HG02610 (cell line): ENCODE results near the gene DHRS1.

Experiments used
- ATAC-seq: cut with Tn5 transposase; IDR thresholded peaks from one replicate; pipeline ENCODE4 v1.9.1; 2021; ENCODE audit warnings: mild to moderate bottlenecking, moderate library complexity; ENCODE audit not compliant: unreplicated experiment

The DHRS1 gene

GRCh38 chr14:24299255-24300191 lies at the start of gene DHRS1, which contains the start of gene NOP9:
Gene DHRS1, minus strand, starts transcription at chr14:24299780. Its CDS starts 674 bp downstream, at chr14:24299106.
Gene NOP9, plus strand, starts transcription at chr14:24299850. Its CDS starts 105 bp downstream, at chr14:24299955.
- peak; percentile 52 for ATAC-seq

GRCh38 chr14:24348186-24348585 lies 48.6 kb upstream of the DHRS1 start:
- no peak for ATAC-seq

- ATAC-seq, result no peak
These were observed 47.6 kb upstream of the DHRS1 start for GRCh38 chr14:24347134-24347533.

GRCh38 chr14:24343795-24344660 lies 44.4 kb upstream of the DHRS1 start:
- no peak for ATAC-seq

GRCh38 chr14:24342889-24343288 lies 43.3 kb upstream of the DHRS1 start:
- ATAC-seq, result no peak

GRCh38 chr14:24340606-24341005 lies 41.0 kb upstream of the DHRS1 start:
- no peak for ATAC-seq

GRCh38 chr14:24339284-24340151 lies 39.9 kb upstream of the DHRS1 start, which contains the start of gene RIPK3:
Gene RIPK3, minus strand, starts transcription at chr14:24339991. Its CDS starts 165 bp downstream, at chr14:24339826.
- peak; percentile 87 for ATAC-seq

GRCh38 chr14:24338843-24339242 lies 39.3 kb upstream of the DHRS1 start:
- ATAC-seq, result no peak

- no peak for ATAC-seq
These were observed 38.2 kb upstream of the DHRS1 start for GRCh38 chr14:24337824-24338175.

- ATAC-seq, result no peak
These were observed 37.7 kb upstream of the DHRS1 start for GRCh38 chr14:24337144-24337823.

- ATAC-seq, result no peak
These were observed 36.0 kb upstream of the DHRS1 start for GRCh38 chr14:24335461-24336171.

- no peak for ATAC-seq
These were observed 35.1 kb upstream of the DHRS1 start, which contains the start of gene ADCY4 for GRCh38 chr14:24334431-24335291. Gene ADCY4, minus strand, starts transcription at chr14:24335071. Its CDS starts 419 bp downstream, at chr14:24334652.

- peak; percentile 79 for ATAC-seq
These were observed 32.9 kb upstream of the DHRS1 start for GRCh38 chr14:24332268-24332993.

- ATAC-seq, result no peak
These were observed 32.2 kb upstream of the DHRS1 start for GRCh38 chr14:24331731-24332267.

GRCh38 chr14:24330973-24331674 lies 31.5 kb upstream of the DHRS1 start:
- no peak for ATAC-seq

- ATAC-seq, result no peak
These were observed 30.2 kb upstream of the DHRS1 start for GRCh38 chr14:24329736-24330135.
